Measurements from ENCODE around the gene GLIS2.

Gene GLIS2

DNA sequence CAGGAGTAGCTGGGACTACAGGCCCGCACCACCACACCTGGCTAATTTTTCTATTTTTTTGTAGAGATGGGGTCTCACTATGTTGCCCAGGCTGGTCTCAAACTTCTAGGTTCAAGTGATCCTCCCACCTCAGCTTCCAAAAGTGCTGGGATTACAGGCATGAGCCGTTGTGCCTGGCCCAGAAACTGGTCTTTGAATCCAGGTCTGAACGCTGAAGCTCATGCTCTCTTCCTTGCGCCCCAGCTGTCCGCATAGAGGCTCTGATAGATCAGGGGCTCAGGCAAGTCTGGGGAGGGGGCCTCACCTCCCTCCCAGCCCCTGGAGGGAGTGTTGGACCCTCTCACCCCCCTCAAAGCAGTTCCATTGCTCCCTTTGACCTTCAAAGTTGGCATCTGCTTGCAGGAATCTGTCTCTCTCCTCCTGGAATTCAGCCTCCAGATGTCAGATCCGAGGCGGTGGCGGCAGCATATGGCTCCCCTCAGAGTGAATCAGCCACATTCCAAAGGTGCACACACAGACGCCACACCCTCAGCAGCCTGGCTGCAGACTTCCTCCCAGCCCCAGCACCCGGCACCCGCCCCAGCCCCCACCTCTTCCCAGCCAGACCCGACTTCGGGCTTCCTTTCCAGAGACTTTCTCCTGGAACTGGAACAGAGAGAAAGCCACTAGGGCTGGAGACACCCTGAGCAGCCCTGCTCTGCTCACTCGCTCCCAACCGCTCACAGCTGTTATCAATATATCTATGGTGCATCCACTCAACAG is 16.9 kb upstream of the GLIS2 start:
- DNase-seq, result no peak

GRCh38 chr16:4301177-4301576 is 14.7 kb upstream of the GLIS2 start:
- no peak for DNase-seq

GRCh38 chr16:4301968-4302367 is 13.9 kb upstream of the GLIS2 start:
- no peak for DNase-seq

DNA sequence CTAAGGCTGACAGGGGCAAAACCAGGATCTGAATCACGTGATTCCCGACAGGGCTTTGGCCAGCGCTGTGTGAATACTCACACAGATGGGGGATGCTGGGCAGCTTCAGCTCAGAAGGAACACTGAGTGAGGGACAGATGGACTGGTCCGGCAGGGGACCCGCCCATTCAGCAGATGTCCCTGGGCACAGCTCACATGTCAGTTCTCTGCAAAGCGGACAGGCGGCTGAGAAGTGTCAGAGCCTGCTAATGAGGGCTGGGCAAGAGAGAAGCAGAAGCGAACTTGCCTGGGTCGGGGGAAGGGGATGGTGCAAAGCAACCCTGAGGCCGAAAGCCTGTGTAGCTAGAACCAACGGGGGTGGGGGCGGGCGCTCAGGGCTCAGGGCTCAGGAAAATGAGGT is 11.9 kb upstream of the GLIS2 start:
- DNase-seq, result no peak

GRCh38 chr16:4306470-4307214 is 9.2 kb upstream of the GLIS2 start:
- peak; percentile 45 for DNase-seq

- DNase-seq, result peak; percentile 95
Measured at GRCh38 chr16:4307215-4308037, 8.4 kb upstream of the GLIS2 start.

- DNase-seq, result no peak
Measured at GRCh38 chr16:4309102-4309832, 6.6 kb upstream of the GLIS2 start.

GRCh38 chr16:4309833-4310266 is 6.0 kb upstream of the GLIS2 start:
- peak; percentile 50 for DNase-seq

- no peak for DNase-seq
Measured at GRCh38 chr16:4313563-4314531, 2.0 kb upstream of the GLIS2 start.

DNA sequence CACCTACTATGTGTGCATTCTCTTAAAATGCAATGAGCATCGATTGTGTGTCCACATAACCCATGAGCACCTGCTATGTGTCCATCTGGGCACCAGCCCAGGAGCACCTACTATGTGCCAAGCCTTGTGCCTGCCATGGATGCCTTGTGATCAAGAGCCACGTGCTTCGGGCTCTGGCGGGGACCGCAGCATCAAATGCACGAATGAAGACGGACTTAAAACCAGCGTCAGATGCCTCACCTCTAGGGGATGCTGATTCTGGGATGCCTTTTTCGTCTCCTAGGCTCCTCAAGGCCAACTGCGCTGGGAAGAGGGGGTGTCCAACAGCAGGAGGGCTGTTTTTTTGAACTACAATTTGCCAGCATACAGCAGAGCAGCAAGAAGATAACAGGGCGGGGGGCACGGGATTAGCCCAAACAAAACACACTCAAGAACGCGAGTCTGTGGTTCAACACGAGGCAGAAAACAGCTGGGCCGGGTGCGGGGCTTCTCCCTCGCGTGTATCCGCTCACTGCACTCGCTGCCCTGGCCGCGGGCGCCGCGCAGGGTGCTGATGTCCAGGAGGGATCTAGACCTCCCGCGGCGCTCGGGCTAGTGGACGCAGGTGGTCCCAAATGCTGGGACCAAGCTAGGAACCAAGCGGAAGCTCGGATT is 1.2 kb upstream of the GLIS2 start:
- no peak for DNase-seq

- DNase-seq, result no peak
Measured at GRCh38 chr16:4316108-4316863, 419 bp downstream of the GLIS2 start.

DNA sequence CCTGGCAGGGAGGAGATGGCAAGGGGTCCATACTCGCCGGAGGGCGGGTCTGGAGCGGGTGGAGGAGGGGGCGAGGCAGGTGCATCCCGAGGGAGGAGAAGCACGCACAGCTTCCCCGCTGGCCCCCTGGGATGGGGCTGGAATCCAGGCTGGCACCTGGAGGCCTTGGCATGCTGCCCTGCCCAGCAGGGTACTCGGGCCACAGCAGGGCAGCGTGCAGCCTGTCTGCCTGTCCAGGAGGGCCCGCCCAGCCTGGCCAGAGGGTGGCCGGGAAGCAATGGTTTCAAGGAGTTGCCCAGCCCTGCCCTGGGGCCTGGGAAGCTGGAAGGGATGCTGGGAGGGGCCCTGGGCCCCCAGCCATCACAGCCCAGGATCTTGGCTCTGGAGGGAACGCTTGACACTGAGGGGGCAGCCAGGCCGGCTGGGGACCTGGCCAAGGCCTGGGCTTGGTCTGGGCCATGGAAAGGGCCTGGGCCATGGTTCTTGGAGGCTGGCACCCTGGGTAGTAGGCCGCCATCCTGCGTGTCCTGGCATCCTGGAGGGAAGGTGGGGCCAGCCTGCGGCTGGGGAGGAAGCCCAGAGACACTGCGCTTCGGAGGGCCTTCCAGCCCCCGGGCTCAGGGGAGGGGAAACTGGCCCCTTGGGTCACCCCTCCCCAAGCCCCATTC is 1.1 kb downstream of the GLIS2 start:
- no peak for DNase-seq

- no peak for DNase-seq
Measured at GRCh38 chr16:4317532-4318450, 1.9 kb downstream of the GLIS2 start.

DNA sequence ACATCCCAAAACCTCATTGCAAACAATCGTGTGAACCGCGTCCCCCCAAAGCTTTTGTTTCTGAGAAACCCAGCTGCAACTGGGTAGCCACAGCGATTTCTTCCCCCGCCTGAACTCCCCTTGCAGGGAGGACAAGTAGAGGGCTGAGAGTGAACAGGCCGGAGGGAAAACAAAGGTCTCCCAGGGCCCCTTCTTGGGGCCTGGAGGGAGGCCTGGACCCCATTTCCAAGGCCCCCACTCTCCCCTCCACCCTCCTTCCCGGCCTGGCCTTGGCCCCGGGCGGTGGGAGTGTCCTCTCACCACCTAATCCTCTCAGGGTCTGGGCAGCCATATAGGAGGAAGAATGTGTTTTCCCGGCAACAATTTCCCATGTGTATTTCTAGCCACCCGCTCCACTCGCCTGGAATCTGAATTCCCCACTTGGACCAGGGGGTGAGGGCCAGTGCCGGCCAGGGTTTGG is 2.6 kb downstream of the GLIS2 start:
- DNase-seq, result no peak

DNA sequence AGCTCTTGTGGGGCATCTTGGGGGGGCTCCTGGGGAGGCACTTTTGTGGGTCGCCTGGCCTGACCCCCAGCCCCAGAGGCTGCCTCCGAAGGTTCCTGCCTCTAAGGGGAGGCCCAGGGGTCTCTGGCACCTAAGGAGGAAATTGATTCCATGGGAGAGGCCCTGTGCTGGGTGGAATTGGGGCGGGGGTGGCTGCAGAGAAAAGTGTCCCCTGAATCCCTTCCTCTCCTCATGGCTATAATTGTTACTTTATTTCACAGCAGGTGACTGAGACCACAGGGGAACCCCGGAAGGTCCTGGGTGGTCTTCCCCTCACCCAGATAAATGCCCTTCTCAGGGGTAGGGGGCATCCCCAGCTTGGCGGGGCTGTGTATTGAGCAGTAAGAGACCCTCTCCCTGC is 3.1 kb downstream of the GLIS2 start:
- no peak for DNase-seq

GRCh38 chr16:4319454-4320421 is 3.9 kb downstream of the GLIS2 start:
- no peak for DNase-seq

- DNase-seq, result no peak
Measured at GRCh38 chr16:4320571-4321137, 4.8 kb downstream of the GLIS2 start.
